Loucy (cell line): ENCODE results near the gene ZNF236.

Experiments
- H2AFZ ChIP-seq: fragments of 200-600 bp; sonication (generic); 2 replicates; pipeline ENCODE4 v1.6.0; 2016; ENCODE audit warnings: antibody characterized with exemption, mild to moderate bottlenecking, low read length, moderate library complexity
- H3F3A ChIP-seq: fragments of 200-600 bp; 2 replicates; pipeline ENCODE4 v1.6.0; 2016; ENCODE audit warnings: antibody characterized with exemption, low read depth, mild to moderate bottlenecking
- H3K27me3 ChIP-seq: fragments of 200-600 bp; sonication (generic); 2 replicates; pipeline ENCODE4 v1.6.1; 2014; ENCODE audit warnings: low read length, mild to moderate bottlenecking; ENCODE audit not compliant: insufficient read depth, poor library complexity, severe bottlenecking
- H3K36me3 ChIP-seq: fragments of 200-600 bp; sonication (generic); 2 replicates; pipeline ENCODE4 v1.6.1; 2016; ENCODE audit warnings: low read length; ENCODE audit not compliant: insufficient read depth
- H3K4me1 ChIP-seq: fragments of 200-600 bp; sonication (generic); 2 replicates; pipeline ENCODE4 v1.5.1; 2014; ENCODE audit warnings: low read length, mild to moderate bottlenecking; ENCODE audit not compliant: insufficient read depth, poor library complexity, severe bottlenecking
- H3K4me2 ChIP-seq: fragments of 200-600 bp; sonication (generic); 2 replicates; pipeline ENCODE4 v1.6.0; 2014; ENCODE audit warnings: antibody characterized with exemption, low read length, low read depth, mild to moderate bottlenecking; ENCODE audit not compliant: poor library complexity, severe bottlenecking
- H3K4me3 ChIP-seq: fragments of 200-600 bp; sonication (generic); 2 replicates; pipeline ENCODE4 v1.5.1; 2014; ENCODE audit warnings: low read length, mild to moderate bottlenecking, mixed read lengths; ENCODE audit not compliant: poor library complexity, severe bottlenecking
- H3K79me2 ChIP-seq: fragments of 200-600 bp; sonication (generic); 2 replicates; pipeline ENCODE4 v1.6.1; 2014; ENCODE audit warnings: low read length; ENCODE audit not compliant: insufficient read depth
- H3K9ac ChIP-seq: fragments of 200-600 bp; sonication (generic); 2 replicates; pipeline ENCODE4 v1.6.0; 2014; ENCODE audit warnings: mild to moderate bottlenecking, low read depth, low read length, moderate library complexity; ENCODE audit not compliant: poor library complexity, severe bottlenecking
- H3K9me2 ChIP-seq: fragments of 200-600 bp; sonication (generic); replicated peaks from 2 replicates; pipeline ENCODE4 v1.6.1; 2016; ENCODE audit warnings: low read depth, low read length, mixed read lengths
- H3K9me3 ChIP-seq: fragments of 200-600 bp; sonication (generic); 2 replicates; pipeline ENCODE4 v1.6.1; 2014; ENCODE audit warnings: mild to moderate bottlenecking, antibody characterized with exemption, low read length, low read depth; ENCODE audit not compliant: insufficient read depth
- H4K20me1 ChIP-seq: fragments of 200-600 bp; sonication (generic); 2 replicates; pipeline ENCODE4 v1.6.0; 2014; ENCODE audit warnings: antibody characterized with exemption, low read length, mild to moderate bottlenecking; ENCODE audit not compliant: insufficient read depth, poor library complexity, severe bottlenecking
- CTCF ChIP-seq: fragments of 200-600 bp; sonication (generic); conservative IDR thresholded peaks from 2 replicates; pipeline ENCODE4 v1.5.1; 2014; ENCODE audit warnings: mild to moderate bottlenecking, antibody characterized with exemption, low read length
- EZH2phosphoT487 ChIP-seq: fragments of 200-600 bp; IDR thresholded peaks from 2 replicates; pipeline ENCODE4 v1.6.1; 2018; ENCODE audit warnings: antibody characterized with exemption, mild to moderate bottlenecking, moderate library complexity, borderline replicate concordance

ZNF236 gene

GRCh38 chr18:76948345-76948744 is 126.0 kb downstream of the ZNF236 start:
- Histone ChIP-seq H4K20me1 (no peaks in the 10 kb centered on the region), H3K9me2 (no peaks in the 10 kb centered on the region), H3K4me3 (no peak overlapping the region), H3K9ac (no peak overlapping the region), H3K27me3 (no peaks in the 10 kb centered on the region), H3K4me2 (no peak overlapping the region), H3F3A (no peaks in the 10 kb centered on the region), H3K36me3 (peaks cover 6% of the 10 kb centered on the region; the same call in 1 of the 2 replicates), H3K79me2 (no peaks in the 10 kb centered on the region), H2AFZ (no peak overlapping the region), H3K9me3 (peaks cover 7% of the 10 kb centered on the region; the same call in 1 of the 2 replicates), H3K4me1 (peaks cover 6% of the 10 kb centered on the region)
- no peak for TF ChIP-seq CTCF
- TF ChIP-seq EZH2phosphoT487, result no peak

GRCh38 chr18:76951456-76952247 is 129.3 kb downstream of the ZNF236 start:
- Histone ChIP-seq H3K4me2 (no peak overlapping the region), H2AFZ (no peak overlapping the region), H3K9me2 (no peaks in the 10 kb centered on the region), H3K27me3 (no peaks in the 10 kb centered on the region), H3K4me1 (peaks cover 6% of the 10 kb centered on the region), H3K9ac (no peak overlapping the region), H4K20me1 (no peaks in the 10 kb centered on the region), H3K36me3 (peaks cover 12% of the 10 kb centered on the region; the same call in 1 of the 2 replicates), H3F3A (no peaks in the 10 kb centered on the region), H3K4me3 (no peak overlapping the region), H3K9me3 (no peaks in the 10 kb centered on the region), H3K79me2 (no peaks in the 10 kb centered on the region)
- TF ChIP-seq CTCF, result no peak
- no peak for TF ChIP-seq EZH2phosphoT487

- H3K9ac ChIP-seq, result no peak overlapping the region
- no peaks in the 10 kb centered on the region for H3K79me2 ChIP-seq
- no peaks in the 10 kb centered on the region for H3K9me3 ChIP-seq
- no peaks in the 10 kb centered on the region for H4K20me1 ChIP-seq
- TF ChIP-seq EZH2phosphoT487, result no peak
- TF ChIP-seq CTCF, result no peak
- no peaks in the 10 kb centered on the region for H3F3A ChIP-seq
- no peaks in the 10 kb centered on the region for H3K27me3 ChIP-seq
- H3K36me3 ChIP-seq, result peaks cover 15% of the 10 kb centered on the region; the same call in 1 of the 2 replicates
- no peaks in the 10 kb centered on the region for H3K9me2 ChIP-seq
- peaks cover 6% of the 10 kb centered on the region for H3K4me1 ChIP-seq
- H2AFZ ChIP-seq, result no peak overlapping the region
- no peak overlapping the region for H3K4me2 ChIP-seq
- H3K4me3 ChIP-seq, result no peak overlapping the region
Measured at GRCh38 chr18:76952747-76953146, 130.4 kb downstream of the ZNF236 start.
